NT2/D1 (cell line): ENCODE data around the gene CHFR.

Experiments used
- SUZ12 ChIP-seq: IDR thresholded peaks from 2 replicates; pipeline ENCODE4 v1.6.1; 2011; ENCODE audit not compliant: insufficient read length, insufficient read depth; ENCODE audit errors: extremely low read depth
- YY1 ChIP-seq: IDR thresholded peaks from 2 replicates; pipeline ENCODE4 v1.6.1; 2011; ENCODE audit not compliant: insufficient read length, insufficient read depth
- ZNF274 ChIP-seq: IDR thresholded peaks from 2 replicates; pipeline ENCODE4 v1.6.1; 2011; ENCODE audit warnings: mild to moderate bottlenecking, low read depth, low read length

- no peak for TF ChIP-seq ZNF274
- TF ChIP-seq SUZ12, result no peak
- TF ChIP-seq YY1, result no peak
Observed at GRCh38 chr12:132787877-132788276, 99.5 kb downstream of the CHFR start.
